Uterus (tissue), 2 donors: ENCODE results near the gene STYXL1.

Experiments
- POLR2A ChIP-seq, 2 donors: fragments of 450-650 bp; IDR thresholded peaks; one replicate each; pipeline ENCODE4 v1.6.1; 2016; ENCODE audit warnings: antibody characterized with exemption in 2 of 2, mild to moderate bottlenecking in 1 of 2, moderate library complexity in 1 of 2
- TF ChIP-seq, protein P1 (sequence below), 4 experiments: fragments of 200-600 bp in 2 of 4; fragments of 450-650 bp in 2 of 4; sonication (generic) in 2 of 4; IDR thresholded peaks; one replicate each; pipeline ENCODE4 v1.5.1; 2016 to 2019; ENCODE audit warnings: antibody characterized with exemption in 4 of 4, mild to moderate bottlenecking in 2 of 4, moderate library complexity in 1 of 4

DNA sequence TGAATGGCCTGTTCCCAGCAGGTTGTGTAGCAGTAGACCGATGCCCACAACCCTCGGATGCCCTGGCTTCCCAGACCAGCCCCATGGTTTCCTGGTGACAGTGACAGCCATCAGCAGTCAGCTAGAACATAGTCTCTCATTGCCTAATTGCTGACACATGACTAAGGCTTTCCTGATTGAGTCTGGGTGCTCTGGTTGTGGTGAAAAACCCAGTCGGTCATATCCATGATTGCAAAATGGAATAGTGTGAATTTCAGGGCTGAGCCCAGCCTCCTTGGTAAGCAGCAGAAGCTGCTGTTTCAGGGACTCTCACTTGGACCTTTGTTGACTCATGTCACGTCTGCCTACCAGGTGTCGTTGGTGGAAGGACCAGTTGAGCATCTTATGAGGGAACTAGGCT lies 96.3 kb downstream of the STYXL1 start:
- TF ChIP-seq, protein P1, sequence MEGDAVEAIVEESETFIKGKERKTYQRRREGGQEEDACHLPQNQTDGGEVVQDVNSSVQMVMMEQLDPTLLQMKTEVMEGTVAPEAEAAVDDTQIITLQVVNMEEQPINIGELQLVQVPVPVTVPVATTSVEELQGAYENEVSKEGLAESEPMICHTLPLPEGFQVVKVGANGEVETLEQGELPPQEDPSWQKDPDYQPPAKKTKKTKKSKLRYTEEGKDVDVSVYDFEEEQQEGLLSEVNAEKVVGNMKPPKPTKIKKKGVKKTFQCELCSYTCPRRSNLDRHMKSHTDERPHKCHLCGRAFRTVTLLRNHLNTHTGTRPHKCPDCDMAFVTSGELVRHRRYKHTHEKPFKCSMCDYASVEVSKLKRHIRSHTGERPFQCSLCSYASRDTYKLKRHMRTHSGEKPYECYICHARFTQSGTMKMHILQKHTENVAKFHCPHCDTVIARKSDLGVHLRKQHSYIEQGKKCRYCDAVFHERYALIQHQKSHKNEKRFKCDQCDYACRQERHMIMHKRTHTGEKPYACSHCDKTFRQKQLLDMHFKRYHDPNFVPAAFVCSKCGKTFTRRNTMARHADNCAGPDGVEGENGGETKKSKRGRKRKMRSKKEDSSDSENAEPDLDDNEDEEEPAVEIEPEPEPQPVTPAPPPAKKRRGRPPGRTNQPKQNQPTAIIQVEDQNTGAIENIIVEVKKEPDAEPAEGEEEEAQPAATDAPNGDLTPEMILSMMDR (IDR thresholded peaks at IDR 0.05): no peak
- TF ChIP-seq POLR2A (IDR thresholded peaks at IDR 0.05): no peak
